Measurements from ENCODE around the gene CBFA2T2. TPM values are rescaled to one million over a fixed set of nuclear protein-coding genes. Genes with fewer than 3 reads are reported as not detected.
"Not testable (repeated sequence)": the region's sequence is repeated elsewhere in the genome, so short reads cannot be mapped to it uniquely, and the experiment has no call there.

The CBFA2T2 gene
- total RNA-seq, 2 experiments from 2014 or later, result 14.4 to 14.8 TPM

DNA sequence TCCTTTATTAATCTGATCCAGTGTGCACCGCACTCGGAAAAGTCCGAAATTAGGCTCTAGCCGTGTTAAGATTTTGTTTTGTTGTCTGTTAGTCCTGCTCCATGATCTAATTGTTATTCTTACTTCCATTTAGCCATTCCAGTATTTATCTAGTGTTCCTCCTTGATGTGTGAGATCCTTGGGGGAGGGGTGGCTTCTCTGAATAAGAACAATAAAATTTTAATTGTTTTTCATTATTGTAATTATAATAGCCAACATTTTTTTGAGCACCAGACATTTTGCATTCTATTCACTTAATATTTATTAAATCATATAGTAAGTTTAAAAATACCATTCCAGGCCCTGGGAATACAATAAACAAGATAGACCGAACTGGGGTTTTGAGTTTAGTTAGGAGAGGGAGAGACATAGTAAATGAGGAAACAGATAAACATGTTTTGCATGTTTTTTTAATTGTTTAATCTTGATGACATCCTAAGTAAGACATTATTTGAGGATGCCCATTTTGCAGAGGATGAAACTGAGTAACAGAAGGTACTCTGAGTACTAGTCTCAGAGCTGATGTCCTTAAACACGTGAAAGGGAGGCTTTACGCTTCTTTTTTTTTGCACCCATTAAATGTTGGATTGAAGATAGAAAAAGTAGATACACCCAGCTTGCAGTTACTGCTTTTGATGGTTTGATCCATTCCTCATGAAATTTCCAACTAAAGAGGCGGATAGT is 1.2 kb downstream of the CBFA2T2 start:
- ChIA-PET CTCF (interaction anchor here (1.2 kb wide), 1 partner anchor 177 kb away, joined by 4 read pairs; no protein-coding TSS in a partner anchor), POLR2A (interaction anchor here (0.5 to 2.2 kb wide), 9 partner anchors 10 to 956 kb away, joined by 3 to 12 read pairs (median 4); no protein-coding TSS in a partner anchor)
- Mint-ChIP-seq H3K27ac (peak overlapping the region; percentile 58), H3K36me3 (ENCODE audit: low read depth) (peaks cover 2% of the 10 kb centered on the region), H3K9me3 (ENCODE audit: insufficient read depth) (no peaks in the 10 kb centered on the region), H3K4me3 (peak overlapping the region; percentile 84), H3K4me1 (ENCODE audit: low read depth) (peaks cover 12% of the 10 kb centered on the region), H3K27me3 (ENCODE audit: low read depth) (no peaks in the 10 kb centered on the region)
- DNase-seq (no peak), ATAC-seq (no peak)

DNA sequence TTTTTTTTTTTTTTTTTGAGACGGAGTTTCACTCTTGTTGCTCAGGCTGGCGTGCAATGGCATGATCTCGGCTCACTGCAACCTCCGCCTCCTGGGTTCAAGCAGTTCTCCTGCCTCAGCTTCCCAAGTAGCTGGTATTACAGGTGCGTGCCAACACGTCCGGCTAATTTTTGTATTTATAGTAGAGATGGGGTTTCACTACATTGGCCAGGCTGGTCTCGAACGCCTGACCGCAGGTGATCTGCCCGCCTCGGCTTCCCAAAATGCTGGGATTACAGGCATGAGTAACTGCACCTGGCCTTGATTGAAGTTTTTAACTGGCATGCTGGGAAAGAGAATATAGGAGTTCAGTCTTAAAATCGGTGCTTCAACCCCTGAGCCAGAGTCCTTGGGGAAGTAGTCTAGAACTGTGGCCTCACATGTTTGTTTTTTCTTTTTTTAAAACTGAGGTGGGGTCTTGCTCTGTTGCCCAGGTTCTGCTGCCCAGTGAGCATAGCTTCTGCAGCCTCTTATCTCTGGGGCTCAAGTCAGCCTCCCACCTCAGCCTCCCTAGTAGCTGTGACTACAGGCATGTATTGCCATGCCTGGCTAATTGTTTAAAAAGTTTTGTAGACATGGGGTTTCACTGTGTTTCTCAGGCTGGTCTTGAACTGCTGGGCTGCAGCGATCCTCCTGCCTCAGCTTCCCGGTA is 3.3 kb downstream of the CBFA2T2 start:
- CTCF ChIA-PET, result no interaction called here
- POLR2A ChIA-PET, result no interaction called here
- no peaks in the 10 kb centered on the region for H3K9me3 Mint-ChIP-seq (ENCODE audit: insufficient read depth)
- peaks cover 2% of the 10 kb centered on the region for H3K36me3 Mint-ChIP-seq (ENCODE audit: low read depth)
- H3K27ac Mint-ChIP-seq, result no peak overlapping the region
- peaks cover 10% of the 10 kb centered on the region for H3K4me1 Mint-ChIP-seq (ENCODE audit: low read depth)
- no peak for DNase-seq
- no peaks in the 10 kb centered on the region for H3K27me3 Mint-ChIP-seq (ENCODE audit: low read depth)
- H3K4me3 Mint-ChIP-seq, result no peak overlapping the region
- ATAC-seq, result no peak

- H3K27me3 Mint-ChIP-seq (ENCODE audit: low read depth); H3K4me3 Mint-ChIP-seq; ATAC-seq; H3K36me3 Mint-ChIP-seq (ENCODE audit: low read depth); DNase-seq; H3K27ac Mint-ChIP-seq; H3K4me1 Mint-ChIP-seq (ENCODE audit: low read depth); H3K9me3 Mint-ChIP-seq (ENCODE audit: insufficient read depth); CTCF ChIA-PET; POLR2A ChIA-PET: not testable (repeated sequence)
Observed at GRCh38 chr20:33496776-33497175, 6.9 kb downstream of the CBFA2T2 start.

DNA sequence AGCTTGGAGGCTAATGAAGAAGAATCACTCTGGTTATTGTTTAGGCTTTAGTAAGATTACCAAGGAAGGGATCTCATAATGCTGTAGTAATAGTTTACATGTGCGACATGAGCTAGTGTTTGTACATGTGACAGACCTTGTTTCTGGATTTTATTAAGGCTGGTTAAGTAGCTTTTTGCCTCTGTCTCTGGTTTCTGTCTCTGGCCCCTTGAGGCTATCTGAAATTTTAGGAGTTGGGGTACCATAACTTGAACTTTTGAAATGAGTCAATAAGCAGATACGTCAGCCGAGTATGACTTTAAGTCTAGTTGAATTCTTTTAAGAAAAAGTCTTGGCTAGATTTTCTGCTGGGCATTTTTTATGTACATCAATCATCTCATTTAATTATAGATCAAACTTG is 9.5 kb downstream of the CBFA2T2 start:
- no peaks in the 10 kb centered on the region for H3K4me1 Mint-ChIP-seq (ENCODE audit: low read depth)
- ChIA-PET CTCF (no interaction called here), POLR2A (no interaction called here)
- H3K9me3 Mint-ChIP-seq (ENCODE audit: insufficient read depth), result no peaks in the 10 kb centered on the region
- ATAC-seq (no peak), DNase-seq (no peak)
- H3K27ac Mint-ChIP-seq, result no peak overlapping the region
- no peak overlapping the region for H3K4me3 Mint-ChIP-seq
- H3K27me3 Mint-ChIP-seq (ENCODE audit: low read depth), result no peaks in the 10 kb centered on the region
- peaks cover 2% of the 10 kb centered on the region for H3K36me3 Mint-ChIP-seq (ENCODE audit: low read depth)

DNA sequence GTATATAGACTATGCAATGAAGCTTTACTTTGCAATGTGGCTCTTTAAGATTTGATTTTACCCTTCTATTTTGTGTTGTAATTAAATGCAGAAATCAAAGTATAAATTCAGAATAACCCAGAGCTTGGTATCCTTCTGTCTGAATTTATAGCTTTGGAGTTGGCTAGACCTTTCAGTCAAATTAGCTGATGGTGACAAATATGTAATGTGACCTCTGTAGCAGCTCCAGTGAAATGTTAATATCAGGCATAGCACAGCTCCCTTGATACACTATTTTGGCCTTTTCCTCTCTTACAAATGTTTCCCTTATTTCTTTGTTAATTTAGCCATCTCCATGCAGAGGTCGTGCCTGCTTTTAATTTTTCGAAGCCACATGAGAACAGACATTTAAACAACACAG is 11.1 kb downstream of the CBFA2T2 start:
- CTCF ChIA-PET, result interaction anchor here (0.8 kb wide), 1 partner anchor 15 kb away, joined by 3 read pairs; no protein-coding TSS in a partner anchor
- H3K27me3 Mint-ChIP-seq (ENCODE audit: low read depth), result no peaks in the 10 kb centered on the region
- no peak overlapping the region for H3K4me3 Mint-ChIP-seq
- no peaks in the 10 kb centered on the region for H3K9me3 Mint-ChIP-seq (ENCODE audit: insufficient read depth)
- H3K27ac Mint-ChIP-seq, result no peak overlapping the region
- H3K4me1 Mint-ChIP-seq (ENCODE audit: low read depth), result no peaks in the 10 kb centered on the region
- ATAC-seq, result no peak
- DNase-seq, result no peak
- no peaks in the 10 kb centered on the region for H3K36me3 Mint-ChIP-seq (ENCODE audit: low read depth)
- POLR2A ChIA-PET, result interaction anchor here (1.0 kb wide), 1 partner anchor 11 kb away, joined by 5 read pairs; the partner anchor contains the start of gene CBFA2T2

DNA sequence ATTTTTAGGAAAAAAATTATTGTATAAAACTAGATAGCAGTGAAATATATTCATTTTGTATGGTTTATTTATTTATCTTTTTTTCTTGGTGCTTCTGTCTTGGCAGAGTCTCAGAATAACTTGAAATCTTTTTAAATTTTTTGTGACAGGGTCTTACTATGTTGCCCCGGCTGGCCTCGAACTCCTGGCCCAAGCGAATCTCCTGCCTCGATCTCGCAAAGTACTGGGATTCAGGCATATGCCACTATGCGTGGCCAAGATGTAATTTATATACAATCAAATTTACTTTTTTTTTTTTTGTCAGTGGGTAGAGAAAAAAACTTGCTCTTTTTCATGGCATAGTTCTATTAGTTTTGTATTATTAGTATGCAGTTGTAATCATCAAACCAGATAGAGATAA is 13.7 kb downstream of the CBFA2T2 start:
- no peak overlapping the region for H3K27ac Mint-ChIP-seq
- no peaks in the 10 kb centered on the region for H3K4me1 Mint-ChIP-seq (ENCODE audit: low read depth)
- no peak overlapping the region for H3K4me3 Mint-ChIP-seq
- ChIA-PET POLR2A (no interaction called here), CTCF (no interaction called here)
- no peak for ATAC-seq
- DNase-seq, result no peak
- H3K9me3 Mint-ChIP-seq (ENCODE audit: insufficient read depth), result peaks cover 1% of the 10 kb centered on the region
- H3K27me3 Mint-ChIP-seq (ENCODE audit: low read depth), result no peaks in the 10 kb centered on the region
- H3K36me3 Mint-ChIP-seq (ENCODE audit: low read depth), result peaks cover 6% of the 10 kb centered on the region

- CTCF ChIA-PET, result no interaction called here
- H3K4me3 Mint-ChIP-seq, result no peak overlapping the region
- ATAC-seq, result no peak
- POLR2A ChIA-PET, result no interaction called here
- no peaks in the 10 kb centered on the region for H3K27me3 Mint-ChIP-seq (ENCODE audit: low read depth)
- H3K4me1 Mint-ChIP-seq (ENCODE audit: low read depth), result peaks cover 5% of the 10 kb centered on the region
- H3K9me3 Mint-ChIP-seq (ENCODE audit: insufficient read depth), result peaks cover 4% of the 10 kb centered on the region
- DNase-seq, result no peak
- no peak overlapping the region for H3K27ac Mint-ChIP-seq
- H3K36me3 Mint-ChIP-seq (ENCODE audit: low read depth), result peaks cover 14% of the 10 kb centered on the region
Observed at GRCh38 chr20:33506576-33506975, 16.7 kb downstream of the CBFA2T2 start.

- no peak for DNase-seq
- CTCF ChIA-PET, result no interaction called here
Observed at GRCh38 chr20:33507461-33507860, 17.6 kb downstream of the CBFA2T2 start.

DNA sequence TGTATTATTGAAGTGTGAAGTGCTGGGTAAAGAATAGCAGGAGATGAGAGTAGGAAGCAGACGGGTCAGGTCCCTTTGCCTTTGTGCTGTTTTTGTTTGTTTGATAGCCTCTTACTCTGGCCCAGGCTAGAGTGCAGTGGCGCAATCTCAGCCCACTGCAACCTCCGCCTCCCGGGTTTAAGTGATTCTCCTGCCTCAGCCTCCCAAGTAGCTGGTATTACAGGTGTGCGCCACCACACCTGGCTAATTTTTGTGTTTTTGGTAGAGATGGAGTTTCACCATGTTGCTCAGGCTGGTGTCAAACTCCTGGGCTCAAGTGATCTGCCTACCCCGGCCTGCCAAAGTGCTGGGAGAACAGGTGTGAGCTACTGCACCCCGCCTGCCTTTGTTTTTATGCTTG is 18.1 kb downstream of the CBFA2T2 start:
- CTCF ChIA-PET; H3K4me3 Mint-ChIP-seq; H3K27me3 Mint-ChIP-seq (ENCODE audit: low read depth); H3K4me1 Mint-ChIP-seq (ENCODE audit: low read depth); ATAC-seq; H3K9me3 Mint-ChIP-seq (ENCODE audit: insufficient read depth); POLR2A ChIA-PET; H3K27ac Mint-ChIP-seq; DNase-seq: not testable (repeated sequence)
- H3K36me3 Mint-ChIP-seq (ENCODE audit: low read depth), result peaks cover 14% of the 10 kb centered on the region

More at GRCh38 chr20:33507461-33507860, 17.6 kb downstream of the CBFA2T2 start:
- ATAC-seq, result no peak
- Mint-ChIP-seq H3K4me3 (no peak overlapping the region), H3K36me3 (ENCODE audit: low read depth) (peaks cover 14% of the 10 kb centered on the region), H3K9me3 (ENCODE audit: insufficient read depth) (peaks cover 4% of the 10 kb centered on the region), H3K27me3 (ENCODE audit: low read depth) (no peaks in the 10 kb centered on the region), H3K4me1 (ENCODE audit: low read depth) (peaks cover 5% of the 10 kb centered on the region), H3K27ac (no peak overlapping the region)
- POLR2A ChIA-PET, result no interaction called here

DNA sequence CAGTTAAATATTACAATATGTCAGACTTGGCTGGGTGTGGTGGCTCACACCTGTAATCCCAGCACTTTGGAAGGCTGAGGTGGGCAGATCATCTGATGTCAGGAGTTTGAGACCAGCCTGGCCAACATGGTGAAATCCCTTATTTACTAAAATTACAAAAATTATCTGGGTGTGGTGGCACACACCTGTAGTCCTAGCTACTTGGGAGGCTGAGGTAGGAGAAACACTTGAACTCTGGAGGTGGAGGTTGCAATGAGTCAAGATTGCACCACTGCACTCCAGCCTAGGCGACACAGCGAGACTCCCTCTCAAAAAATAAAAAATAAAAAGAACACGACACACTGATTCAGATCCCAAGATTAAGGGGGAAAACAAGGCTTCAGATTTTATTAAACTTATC is 19.2 kb downstream of the CBFA2T2 start:
- POLR2A ChIA-PET, result interaction anchor here (0.5 kb wide), 1 partner anchor 46 kb away, joined by 4 read pairs; no protein-coding TSS in a partner anchor
- DNase-seq; ATAC-seq; H3K27ac Mint-ChIP-seq; H3K4me1 Mint-ChIP-seq (ENCODE audit: low read depth); H3K27me3 Mint-ChIP-seq (ENCODE audit: low read depth); H3K9me3 Mint-ChIP-seq (ENCODE audit: insufficient read depth); CTCF ChIA-PET; H3K4me3 Mint-ChIP-seq: not testable (repeated sequence)
- peaks cover 14% of the 10 kb centered on the region for H3K36me3 Mint-ChIP-seq (ENCODE audit: low read depth)

DNA sequence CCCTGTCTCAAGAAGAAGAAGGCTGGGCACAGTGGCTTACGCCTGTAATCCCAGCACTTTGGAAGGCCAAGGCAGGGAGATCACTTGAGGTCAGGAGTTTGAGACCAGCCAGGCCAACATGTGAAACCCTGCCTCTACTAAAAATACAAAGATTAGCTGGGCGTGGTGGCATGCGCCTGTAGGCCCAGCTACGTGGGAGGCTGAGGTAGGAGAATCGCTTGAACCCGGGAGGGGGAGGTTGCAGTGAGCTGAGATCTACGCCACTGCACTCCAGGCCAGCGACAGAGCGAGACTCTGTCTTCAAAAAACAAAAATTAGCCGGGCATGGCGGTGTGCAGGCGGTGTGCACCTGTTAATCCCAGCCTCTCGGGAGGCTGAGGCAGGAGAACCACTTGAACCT is 22.0 kb downstream of the CBFA2T2 start:
- ATAC-seq; CTCF ChIA-PET; H3K4me1 Mint-ChIP-seq (ENCODE audit: low read depth); H3K27me3 Mint-ChIP-seq (ENCODE audit: low read depth); DNase-seq; H3K4me3 Mint-ChIP-seq; POLR2A ChIA-PET; H3K27ac Mint-ChIP-seq; H3K9me3 Mint-ChIP-seq (ENCODE audit: insufficient read depth): not testable (repeated sequence)
- H3K36me3 Mint-ChIP-seq (ENCODE audit: low read depth), result peaks cover 14% of the 10 kb centered on the region

GRCh38 chr20:33515569-33516216 is 25.8 kb downstream of the CBFA2T2 start:
- H3K9me3 Mint-ChIP-seq (ENCODE audit: insufficient read depth), result no peaks in the 10 kb centered on the region
- H3K36me3 Mint-ChIP-seq (ENCODE audit: low read depth), result peaks cover 2% of the 10 kb centered on the region
- POLR2A ChIA-PET, result no interaction called here
- no peak for ATAC-seq
- H3K27ac Mint-ChIP-seq, result no peak overlapping the region
- DNase-seq, result no peak
- no peaks in the 10 kb centered on the region for H3K27me3 Mint-ChIP-seq (ENCODE audit: low read depth)
- no peak overlapping the region for H3K4me3 Mint-ChIP-seq
- CTCF ChIA-PET, result interaction anchor here (0.6 to 0.7 kb wide), 3 partner anchors 15 to 141 kb away, joined by 3 read pairs; no protein-coding TSS in a partner anchor
- peaks cover 7% of the 10 kb centered on the region for H3K4me1 Mint-ChIP-seq (ENCODE audit: low read depth)
